GM23248 (cell line): ENCODE results near the gene SUSD3.

Experiments
- EZH2 ChIP-seq: fragments of 200-600 bp; sonication (generic); IDR thresholded peaks from 2 replicates; pipeline ENCODE4 v1.6.1; 2018; ENCODE audit warnings: antibody characterized with exemption, mild to moderate bottlenecking; ENCODE audit not compliant: insufficient read depth, poor library complexity, severe bottlenecking
- EZH2phosphoT487 ChIP-seq: fragments of 200-600 bp; sonication (generic); IDR thresholded peaks from 2 replicates; pipeline ENCODE4 v1.6.1; 2018; ENCODE audit warnings: antibody characterized with exemption, moderate library complexity, mild to moderate bottlenecking, low read depth; ENCODE audit not compliant: insufficient read depth

GRCh38 chr9:93132287-93132927 lies 73.9 kb downstream of the SUSD3 start:
- TF ChIP-seq EZH2 (no peak), EZH2phosphoT487 (no peak)
